Upper lobe of left lung (tissue), 4 donors: ENCODE data around the gene GUK1.

Experiments used
- POLR2A ChIP-seq, 4 donors: fragments of 450-650 bp; IDR thresholded peaks; one replicate each; pipeline ENCODE4 v1.5.1; 2016 to 2017; ENCODE audit warnings: antibody characterized with exemption in 4 of 4, mild to moderate bottlenecking in 2 of 4
- POLR2AphosphoS5 ChIP-seq, 2 donors: sonication (generic); formaldehyde crosslinking; IDR thresholded peaks; one replicate each; pipeline ENCODE4 v1.5.1; 2017; ENCODE audit warnings: antibody characterized with exemption in 2 of 2
- TF ChIP-seq, protein P1 (sequence below), 6 experiments: fragments of 450-650 bp in 4 of 6; fragments of 200-600 bp in 2 of 6; sonication (generic) in 2 of 6; IDR thresholded peaks; one replicate each; pipeline ENCODE4 v1.5.1; 2016 to 2019; ENCODE audit warnings: antibody characterized with exemption in 6 of 6

DNA sequence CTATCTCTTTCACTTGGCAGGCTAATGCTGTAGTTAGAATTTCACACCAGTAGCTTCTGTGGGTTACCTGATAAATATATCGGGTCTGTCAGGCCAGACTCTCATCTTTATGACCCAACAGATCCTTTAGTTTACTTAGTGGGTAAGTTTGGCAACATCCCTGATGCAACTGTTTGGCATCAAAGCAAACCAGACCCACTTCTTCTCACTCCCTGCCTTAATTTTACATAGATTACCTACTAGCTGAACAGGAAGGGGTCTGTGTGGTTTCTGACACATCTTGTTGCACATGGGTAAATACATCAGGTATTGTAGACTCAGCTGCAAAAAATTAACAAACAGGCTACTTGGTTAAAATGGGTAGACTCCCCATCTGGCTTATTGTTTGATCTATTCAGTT lies 3.2 kb upstream of the GUK1 start:
- TF ChIP-seq POLR2AphosphoS5 (IDR thresholded peaks at IDR 0.05) (no peak), POLR2A (IDR thresholded peaks at IDR 0.05) (no peak)
- TF ChIP-seq, protein P1, sequence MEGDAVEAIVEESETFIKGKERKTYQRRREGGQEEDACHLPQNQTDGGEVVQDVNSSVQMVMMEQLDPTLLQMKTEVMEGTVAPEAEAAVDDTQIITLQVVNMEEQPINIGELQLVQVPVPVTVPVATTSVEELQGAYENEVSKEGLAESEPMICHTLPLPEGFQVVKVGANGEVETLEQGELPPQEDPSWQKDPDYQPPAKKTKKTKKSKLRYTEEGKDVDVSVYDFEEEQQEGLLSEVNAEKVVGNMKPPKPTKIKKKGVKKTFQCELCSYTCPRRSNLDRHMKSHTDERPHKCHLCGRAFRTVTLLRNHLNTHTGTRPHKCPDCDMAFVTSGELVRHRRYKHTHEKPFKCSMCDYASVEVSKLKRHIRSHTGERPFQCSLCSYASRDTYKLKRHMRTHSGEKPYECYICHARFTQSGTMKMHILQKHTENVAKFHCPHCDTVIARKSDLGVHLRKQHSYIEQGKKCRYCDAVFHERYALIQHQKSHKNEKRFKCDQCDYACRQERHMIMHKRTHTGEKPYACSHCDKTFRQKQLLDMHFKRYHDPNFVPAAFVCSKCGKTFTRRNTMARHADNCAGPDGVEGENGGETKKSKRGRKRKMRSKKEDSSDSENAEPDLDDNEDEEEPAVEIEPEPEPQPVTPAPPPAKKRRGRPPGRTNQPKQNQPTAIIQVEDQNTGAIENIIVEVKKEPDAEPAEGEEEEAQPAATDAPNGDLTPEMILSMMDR (IDR thresholded peaks at IDR 0.05): no peak
